K562 (cell line): Measurements from ENCODE around the gene SDHAF1.

ENCODE experiments used
- BHLHE40 ChIP-seq: IDR thresholded peaks from 2 replicates; pipeline ENCODE4 v1.6.1; 2011; ENCODE audit warnings: low read length, improper control_type of control experiment
- CCAR2 ChIP-seq: fragments of 200-400 bp; formaldehyde crosslinking; IDR thresholded peaks from 2 replicates; pipeline ENCODE4 v1.6.1; 2017; ENCODE audit warnings: mild to moderate bottlenecking, low read depth, low read length
- FOXP1 ChIP-seq: sonication (generic); formaldehyde crosslinking; IDR thresholded peaks from 2 replicates; pipeline ENCODE4 v1.8.0; 2022; ENCODE audit warnings: mild to moderate bottlenecking, missing genetic modification reagents
- RCOR1 ChIP-seq, 2 experiments: IDR thresholded peaks; 2 replicates each; pipeline ENCODE4 v1.6.1; 2012; ENCODE audit warnings: low read depth in 2 of 2, low read length in 2 of 2, borderline replicate concordance in 1 of 2, improper control_type of control experiment in 1 of 2
- TBP ChIP-seq: optimal IDR thresholded peaks from 2 replicates; pipeline ENCODE3; 2011; ENCODE audit warnings: low read depth, low read length, improper control_type of control experiment
- ZNF75A ChIP-seq: fragments of 450-650 bp; formaldehyde crosslinking; IDR thresholded peaks from 2 replicates; pipeline ENCODE4 v1.4.0; 2020; ENCODE audit warnings: mild to moderate bottlenecking
- TF ChIP-seq, protein P1 (sequence below): fragments of 450-650 bp; formaldehyde crosslinking; IDR thresholded peaks from 2 replicates; pipeline ENCODE4 v1.4.0; 2022; ENCODE audit warnings: missing genetic modification characterization

- TF ChIP-seq RCOR1 (IDR thresholded peaks at IDR 0.05; ENCODE audit: borderline replicate concordance in 1 of 2, low read depth in 2 of 2, low read length in 2 of 2): no peak
- no peak for TF ChIP-seq FOXP1 (CRISPR knock-in tag)
- no peak for TF ChIP-seq ZNF75A (CRISPR knock-in tag)
- TF ChIP-seq TBP: no peak
- no peak for TF ChIP-seq BHLHE40
- no peak for TF ChIP-seq CCAR2
- TF ChIP-seq, protein P1, sequence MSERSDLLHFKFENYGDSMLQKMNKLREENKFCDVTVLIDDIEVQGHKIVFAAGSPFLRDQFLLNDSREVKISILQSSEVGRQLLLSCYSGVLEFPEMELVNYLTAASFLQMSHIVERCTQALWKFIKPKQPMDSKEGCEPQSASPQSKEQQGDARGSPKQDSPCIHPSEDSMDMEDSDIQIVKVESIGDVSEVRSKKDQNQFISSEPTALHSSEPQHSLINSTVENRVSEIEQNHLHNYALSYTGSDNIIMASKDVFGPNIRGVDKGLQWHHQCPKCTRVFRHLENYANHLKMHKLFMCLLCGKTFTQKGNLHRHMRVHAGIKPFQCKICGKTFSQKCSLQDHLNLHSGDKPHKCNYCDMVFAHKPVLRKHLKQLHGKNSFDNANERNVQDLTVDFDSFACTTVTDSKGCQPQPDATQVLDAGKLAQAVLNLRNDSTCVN (CRISPR knock-in tag): no peak
These were observed 24.2 kb downstream of the SDHAF1 start for GRCh38 chr19:36019061-36019670.
